Measurements from ENCODE around the gene PARN. TPM values are rescaled to one million over a fixed set of nuclear protein-coding genes. Genes with fewer than 3 reads are reported as not detected.
"Not testable (repeated sequence)": the region's sequence is repeated elsewhere in the genome, so short reads cannot be mapped to it uniquely, and the experiment has no call there.

Gene PARN
- polyA plus RNA-seq, 1 donor from 2014 or later = 22.3 TPM

GRCh38 chr16:14574698-14575415, 55.2 kb downstream of the PARN start:
- H3K27me3 ChIP-seq (ENCODE audit: insufficient read depth, low read depth, low read length); H3K9me2 ChIP-seq (ENCODE audit: insufficient read depth, low read length); H3F3A ChIP-seq (ENCODE audit: insufficient read depth, low read length, poor library complexity, severe bottlenecking); H3K27ac ChIP-seq (ENCODE audit: low read length); H2AFZ ChIP-seq (ENCODE audit: low read depth, low read length); H3K9ac ChIP-seq (ENCODE audit: low read length); H4K20me1 ChIP-seq (ENCODE audit: insufficient read depth); H3K9me3 ChIP-seq (ENCODE audit: low read length); H3K36me3 ChIP-seq (ENCODE audit: insufficient read depth, low read length); H3K4me2 ChIP-seq (ENCODE audit: low read length); H3K4me3 ChIP-seq (ENCODE audit: low read length); H3K79me2 ChIP-seq (replicated peaks; ENCODE audit: insufficient read depth, low read length): not testable (repeated sequence)

GRCh38 chr16:14572535-14572934, 57.5 kb downstream of the PARN start:
- no peaks in the 10 kb centered on the region for H3F3A ChIP-seq (ENCODE audit: insufficient read depth, low read length, poor library complexity, severe bottlenecking)
- no peak overlapping the region for H2AFZ ChIP-seq (ENCODE audit: low read depth, low read length)
- TF ChIP-seq RAD21 (conservative IDR thresholded peaks at IDR 0.05) = no peak
- no peak for TF ChIP-seq MXI1 (conservative IDR thresholded peaks at IDR 0.05; ENCODE audit: poor library complexity, severe bottlenecking)
- no peak for TF ChIP-seq EZH2 (IDR thresholded peaks at IDR 0.05; ENCODE audit: borderline replicate concordance, insufficient read depth, low read length, poor library complexity, severe bottlenecking)
- no peak for TF ChIP-seq SMC3 (conservative IDR thresholded peaks at IDR 0.05; ENCODE audit: poor library complexity)
- no peak for TF ChIP-seq EP300 (conservative IDR thresholded peaks at IDR 0.05; ENCODE audit: poor library complexity, severe bottlenecking)
- no peak for TF ChIP-seq CTCF (IDR thresholded peaks at IDR 0.05; ENCODE audit: poor library complexity, severe bottlenecking)
- no peak for TF ChIP-seq POLR2AphosphoS5 (IDR thresholded peaks at IDR 0.05)
- TF ChIP-seq, protein P1, sequence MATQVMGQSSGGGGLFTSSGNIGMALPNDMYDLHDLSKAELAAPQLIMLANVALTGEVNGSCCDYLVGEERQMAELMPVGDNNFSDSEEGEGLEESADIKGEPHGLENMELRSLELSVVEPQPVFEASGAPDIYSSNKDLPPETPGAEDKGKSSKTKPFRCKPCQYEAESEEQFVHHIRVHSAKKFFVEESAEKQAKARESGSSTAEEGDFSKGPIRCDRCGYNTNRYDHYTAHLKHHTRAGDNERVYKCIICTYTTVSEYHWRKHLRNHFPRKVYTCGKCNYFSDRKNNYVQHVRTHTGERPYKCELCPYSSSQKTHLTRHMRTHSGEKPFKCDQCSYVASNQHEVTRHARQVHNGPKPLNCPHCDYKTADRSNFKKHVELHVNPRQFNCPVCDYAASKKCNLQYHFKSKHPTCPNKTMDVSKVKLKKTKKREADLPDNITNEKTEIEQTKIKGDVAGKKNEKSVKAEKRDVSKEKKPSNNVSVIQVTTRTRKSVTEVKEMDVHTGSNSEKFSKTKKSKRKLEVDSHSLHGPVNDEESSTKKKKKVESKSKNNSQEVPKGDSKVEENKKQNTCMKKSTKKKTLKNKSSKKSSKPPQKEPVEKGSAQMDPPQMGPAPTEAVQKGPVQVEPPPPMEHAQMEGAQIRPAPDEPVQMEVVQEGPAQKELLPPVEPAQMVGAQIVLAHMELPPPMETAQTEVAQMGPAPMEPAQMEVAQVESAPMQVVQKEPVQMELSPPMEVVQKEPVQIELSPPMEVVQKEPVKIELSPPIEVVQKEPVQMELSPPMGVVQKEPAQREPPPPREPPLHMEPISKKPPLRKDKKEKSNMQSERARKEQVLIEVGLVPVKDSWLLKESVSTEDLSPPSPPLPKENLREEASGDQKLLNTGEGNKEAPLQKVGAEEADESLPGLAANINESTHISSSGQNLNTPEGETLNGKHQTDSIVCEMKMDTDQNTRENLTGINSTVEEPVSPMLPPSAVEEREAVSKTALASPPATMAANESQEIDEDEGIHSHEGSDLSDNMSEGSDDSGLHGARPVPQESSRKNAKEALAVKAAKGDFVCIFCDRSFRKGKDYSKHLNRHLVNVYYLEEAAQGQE (IDR thresholded peaks at IDR 0.05; ENCODE audit: borderline replicate concordance) = no peak
- TF ChIP-seq TAF1 (IDR thresholded peaks at IDR 0.05; ENCODE audit: low read depth) = no peak
- no peaks in the 10 kb centered on the region for H3K27me3 ChIP-seq (ENCODE audit: insufficient read depth, low read depth, low read length)
- H3K27ac ChIP-seq (ENCODE audit: low read length) = no peak overlapping the region
- no peaks in the 10 kb centered on the region for H3K9me2 ChIP-seq (ENCODE audit: insufficient read depth, low read length)
- H3K4me3 ChIP-seq (ENCODE audit: low read length) = no peak overlapping the region
- no peak overlapping the region for H3K4me2 ChIP-seq (ENCODE audit: low read length)
- H3K9me3 ChIP-seq (ENCODE audit: low read length) = no peaks in the 10 kb centered on the region
- peaks cover 7% of the 10 kb centered on the region for H3K36me3 ChIP-seq (ENCODE audit: insufficient read depth, low read length)
- H4K20me1 ChIP-seq (ENCODE audit: insufficient read depth) = no peaks in the 10 kb centered on the region
- H3K79me2 ChIP-seq (replicated peaks; ENCODE audit: insufficient read depth, low read length) = no peaks in the 10 kb centered on the region
- H3K9ac ChIP-seq (ENCODE audit: low read length) = no peak overlapping the region

All from neural cell (in vitro differentiated cells).